Measurements from ENCODE around the gene IMMP1L.

The IMMP1L gene, protein sequence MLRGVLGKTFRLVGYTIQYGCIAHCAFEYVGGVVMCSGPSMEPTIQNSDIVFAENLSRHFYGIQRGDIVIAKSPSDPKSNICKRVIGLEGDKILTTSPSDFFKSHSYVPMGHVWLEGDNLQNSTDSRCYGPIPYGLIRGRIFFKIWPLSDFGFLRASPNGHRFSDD

DNA sequence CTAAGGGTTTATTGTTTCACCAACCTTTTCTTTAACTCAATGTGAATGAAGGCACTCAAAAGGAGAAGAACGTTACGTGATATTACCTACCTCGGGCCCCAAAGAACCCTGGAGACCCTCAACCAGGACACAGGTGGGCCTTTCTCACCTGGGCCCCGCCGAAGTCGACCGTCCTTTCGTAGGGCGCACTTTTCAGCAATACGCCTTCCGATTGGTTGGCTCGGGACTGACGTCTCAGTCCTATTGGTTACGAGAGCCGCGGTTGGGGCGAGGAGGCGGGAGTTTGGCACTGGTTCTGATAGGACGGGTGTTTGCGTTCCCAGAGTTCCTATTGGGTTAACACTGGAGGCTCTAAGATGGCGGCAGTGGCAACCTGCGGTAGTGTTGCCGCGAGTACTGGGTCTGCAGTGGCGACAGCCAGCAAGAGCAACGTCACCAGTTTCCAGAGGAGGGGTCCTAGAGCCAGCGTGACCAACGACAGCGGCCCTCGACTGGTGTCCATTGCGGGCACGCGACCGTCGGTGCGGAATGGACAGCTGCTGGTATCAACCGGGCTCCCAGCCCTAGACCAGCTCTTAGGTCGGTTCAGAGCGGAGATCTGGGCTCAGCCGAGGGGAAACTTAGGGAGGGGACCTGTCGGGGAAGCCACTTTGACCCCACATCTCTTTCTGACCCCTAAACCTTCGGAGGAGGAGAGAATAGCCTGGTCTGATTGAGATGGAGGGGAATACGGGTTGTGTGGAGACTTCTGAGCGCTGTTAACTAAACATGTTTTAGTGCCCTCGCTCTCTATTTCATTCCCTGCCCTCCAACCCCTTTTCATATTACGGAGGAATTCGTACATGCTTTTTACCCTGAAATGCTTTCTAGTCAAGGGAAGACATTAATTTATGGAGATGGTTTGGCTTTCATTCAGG lies at the start of gene IMMP1L, which contains the start of gene ELP4:
TSS of gene IMMP1L (minus strand) at position 194 of the 917 bp plus-strand sequence. CDS start 46,346 bp downstream, outside the sequence.
TSS of gene ELP4 (plus strand) at position 339 of the 917 bp plus-strand sequence. CDS start at position 357, 18 bp downstream.
- DNase-seq (ENCODE audit: low read depth): peak; percentile 94
- TF ChIP-seq CTCF (IDR thresholded peaks at IDR 0.05; ENCODE audit: low read depth, low read length, missing control alignments): no peak
- H3K4me3 ChIP-seq (ENCODE audit: low read depth, low read length): peak within 1 kb of the TSS; percentile 96

GRCh38 chr11:31558001-31558400 lies 48.6 kb upstream of the IMMP1L start:
- H3K4me3 ChIP-seq (ENCODE audit: low read depth, low read length): no peak overlapping the region
- TF ChIP-seq CTCF (IDR thresholded peaks at IDR 0.05; ENCODE audit: low read depth, low read length, missing control alignments): no peak
- DNase-seq (ENCODE audit: low read depth): no peak

DNA sequence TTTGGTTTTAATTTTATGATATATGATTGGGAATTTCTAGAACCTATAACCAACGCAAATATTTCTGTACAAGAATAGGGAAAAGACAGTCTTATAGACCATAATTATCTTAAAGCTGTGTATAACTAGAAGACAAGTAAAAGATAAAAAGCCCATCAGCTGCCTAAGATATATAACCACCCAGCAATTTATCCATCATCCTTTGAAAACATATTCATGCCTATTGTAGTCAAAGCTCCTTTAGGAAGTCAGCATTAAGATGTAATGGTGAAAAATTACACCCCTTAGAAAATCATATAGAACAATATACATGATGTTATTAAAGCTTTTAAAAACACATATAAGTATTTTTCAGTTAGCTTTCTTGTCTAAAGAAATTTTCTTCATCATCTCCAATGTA lies 46.5 kb upstream of the IMMP1L start:
- DNase-seq (ENCODE audit: low read depth): no peak

DNA sequence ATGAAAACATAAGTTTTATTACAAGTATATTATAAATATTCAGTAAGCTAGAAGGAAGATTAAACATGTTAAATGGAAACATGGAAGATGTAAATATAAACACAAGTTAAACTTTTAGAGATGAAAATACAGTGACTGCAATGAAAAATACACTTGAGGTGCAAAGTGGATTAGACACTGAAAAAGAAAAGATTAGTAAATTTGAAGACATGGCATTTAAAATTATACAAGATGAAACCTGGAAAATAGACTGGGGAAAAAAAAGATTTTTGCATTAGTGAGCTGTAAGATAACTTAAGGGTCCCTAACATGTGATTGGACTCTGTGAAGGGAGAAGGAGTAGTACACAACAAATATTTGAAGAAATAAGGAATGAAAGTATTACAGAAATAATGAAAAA lies 33.4 kb upstream of the IMMP1L start:
- no peak overlapping the region for H3K4me3 ChIP-seq (ENCODE audit: low read depth, low read length)
- no peak for TF ChIP-seq CTCF (IDR thresholded peaks at IDR 0.05; ENCODE audit: low read depth, low read length, missing control alignments)
- no peak for DNase-seq (ENCODE audit: low read depth)

More for the DNA sequence above, 46.5 kb upstream of the IMMP1L start:
- no peak overlapping the region for H3K4me3 ChIP-seq (ENCODE audit: low read depth, low read length)
- no peak for TF ChIP-seq CTCF (IDR thresholded peaks at IDR 0.05; ENCODE audit: low read depth, low read length, missing control alignments)

DNA sequence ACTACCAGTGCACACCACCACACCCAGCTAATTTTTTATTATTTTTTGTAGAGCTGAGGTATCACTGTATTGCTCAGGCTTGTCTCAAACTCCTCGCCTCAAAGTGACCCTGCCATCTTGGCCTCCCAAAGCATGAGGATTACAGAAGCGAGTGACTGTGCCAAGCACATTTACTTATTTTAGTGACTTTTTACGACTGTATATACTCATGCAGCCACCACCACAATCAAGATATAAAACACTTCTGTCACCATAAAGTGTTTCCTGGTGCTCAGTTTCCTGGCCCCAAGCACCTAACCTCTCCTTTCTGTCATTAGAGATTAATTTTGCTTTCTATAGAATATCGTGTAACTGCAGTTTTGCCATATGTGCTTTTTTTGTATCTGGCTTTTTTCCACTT lies 26.1 kb upstream of the IMMP1L start:
- no peak for TF ChIP-seq CTCF (IDR thresholded peaks at IDR 0.05; ENCODE audit: low read depth, low read length, missing control alignments)
- DNase-seq (ENCODE audit: low read depth): no peak
- H3K4me3 ChIP-seq (ENCODE audit: low read depth, low read length): no peak overlapping the region

DNA sequence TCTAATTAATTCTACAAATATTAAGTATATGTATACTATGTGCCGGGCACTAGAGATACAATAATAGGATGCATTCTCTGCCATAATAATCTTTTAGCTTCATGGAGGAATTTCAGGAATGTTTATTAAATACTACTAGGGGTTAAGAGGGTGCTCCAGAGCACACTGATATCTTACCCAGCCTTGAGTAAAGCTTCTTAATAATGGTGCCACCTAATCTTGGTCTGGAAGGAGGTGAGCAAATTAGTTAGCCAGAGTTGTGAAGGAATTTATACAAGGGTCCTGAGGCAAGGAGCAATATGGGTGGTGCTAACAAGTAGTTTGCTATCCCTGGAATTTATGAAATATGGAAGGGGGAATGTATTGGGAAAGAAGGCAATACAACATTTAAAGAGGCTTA lies 21.9 kb upstream of the IMMP1L start:
- no peak overlapping the region for H3K4me3 ChIP-seq (ENCODE audit: low read depth, low read length)
- TF ChIP-seq CTCF (IDR thresholded peaks at IDR 0.05; ENCODE audit: low read depth, low read length, missing control alignments): no peak
- DNase-seq (ENCODE audit: low read depth): no peak
